BE2C (cell line): ENCODE measurements around the gene CSPG4.

Source experiments
- DNase-seq: peaks from one replicate; pipeline ENCODE4 v3.0.0-alpha.2; 2020
- H3K27me3 ChIP-seq: fragments of 250-450 bp; sonication (Bioruptor Pico); 2 replicates; pipeline ENCODE4 v1.5.1; 2020; ENCODE audit warnings: mild to moderate bottlenecking
- H3K36me3 ChIP-seq: fragments of 250-450 bp; sonication (Bioruptor Pico); 2 replicates; pipeline ENCODE4 v1.5.1; 2020; ENCODE audit warnings: mild to moderate bottlenecking
- H3K4me1 ChIP-seq: fragments of 250-450 bp; sonication (Bioruptor Pico); 2 replicates; pipeline ENCODE4 v1.5.1; 2020
- H3K4me3 ChIP-seq: 2 replicates; pipeline ENCODE4 v1.5.1; 2011; ENCODE audit warnings: low read depth, low read length
- H3K9me3 ChIP-seq: fragments of 250-450 bp; sonication (Bioruptor Pico); 2 replicates; pipeline ENCODE4 v1.5.1; 2020
- CTCF ChIP-seq: IDR thresholded peaks from 2 replicates; pipeline ENCODE4 v1.5.1; 2012; ENCODE audit warnings: mild to moderate bottlenecking, low read depth, low read length

The CSPG4 gene

DNA sequence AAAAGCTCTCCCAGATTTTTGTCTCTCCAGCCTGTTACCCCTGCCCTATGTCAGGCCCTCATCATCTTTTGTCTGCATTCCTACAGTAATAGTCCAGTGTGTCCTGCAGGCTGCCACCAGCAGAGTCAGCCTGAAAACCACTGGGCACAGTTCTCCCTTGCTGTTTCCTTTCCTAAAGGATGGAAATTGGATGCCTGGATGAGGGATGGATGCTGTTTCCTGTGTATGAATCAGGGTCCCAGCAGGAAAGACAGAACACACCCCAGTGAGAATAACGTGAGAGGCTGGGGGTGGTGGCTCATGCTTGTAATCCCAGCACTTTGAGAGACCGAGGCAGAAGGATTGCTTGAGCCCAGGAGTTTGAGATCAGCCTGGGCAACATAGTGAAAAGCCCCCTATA lies 68.3 kb downstream of the CSPG4 start:
- Histone ChIP-seq H3K27me3 (no peaks in the 10 kb centered on the region), H3K4me1 (no peaks in the 10 kb centered on the region; the same call in 1 of the 2 replicates), H3K4me3 (no peak overlapping the region), H3K9me3 (no peaks in the 10 kb centered on the region), H3K36me3 (no peaks in the 10 kb centered on the region)
- no peak for TF ChIP-seq CTCF
- no peak for DNase-seq

- no peaks in the 10 kb centered on the region; the same call in 1 of the 2 replicates for H3K36me3 ChIP-seq
- no peaks in the 10 kb centered on the region for H3K27me3 ChIP-seq
- TF ChIP-seq CTCF = no peak
- H3K4me1 ChIP-seq = no peaks in the 10 kb centered on the region; the same call in 1 of the 2 replicates
- no peak overlapping the region for H3K4me3 ChIP-seq
- H3K9me3 ChIP-seq = no peaks in the 10 kb centered on the region
- no peak for DNase-seq
These were observed 71.0 kb downstream of the CSPG4 start for GRCh38 chr15:75641603-75642002.

DNA sequence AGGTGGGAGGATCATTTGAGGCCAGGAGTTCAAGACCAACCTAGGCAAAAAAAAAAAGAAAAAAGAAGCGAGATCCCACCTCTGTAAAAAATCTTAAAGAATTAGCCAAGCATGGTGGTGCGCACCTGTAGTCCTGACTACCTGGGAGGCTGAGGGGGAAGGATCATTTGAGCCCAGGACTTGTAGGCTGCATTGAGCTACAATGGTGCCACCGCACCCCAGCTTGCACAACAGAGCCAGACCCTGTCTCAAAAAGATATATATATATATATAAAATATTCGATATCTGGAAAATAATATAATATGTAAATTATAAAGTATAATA lies 71.5 kb downstream of the CSPG4 start:
- Histone ChIP-seq H3K4me3 (peak overlapping the region; percentile 100; the same call in 1 of the 2 replicates), H3K27me3 (no peaks in the 10 kb centered on the region), H3K9me3 (no peaks in the 10 kb centered on the region), H3K36me3 (no peaks in the 10 kb centered on the region; the same call in 1 of the 2 replicates), H3K4me1 (no peaks in the 10 kb centered on the region; the same call in 1 of the 2 replicates)
- no peak for DNase-seq
- no peak for TF ChIP-seq CTCF

DNA sequence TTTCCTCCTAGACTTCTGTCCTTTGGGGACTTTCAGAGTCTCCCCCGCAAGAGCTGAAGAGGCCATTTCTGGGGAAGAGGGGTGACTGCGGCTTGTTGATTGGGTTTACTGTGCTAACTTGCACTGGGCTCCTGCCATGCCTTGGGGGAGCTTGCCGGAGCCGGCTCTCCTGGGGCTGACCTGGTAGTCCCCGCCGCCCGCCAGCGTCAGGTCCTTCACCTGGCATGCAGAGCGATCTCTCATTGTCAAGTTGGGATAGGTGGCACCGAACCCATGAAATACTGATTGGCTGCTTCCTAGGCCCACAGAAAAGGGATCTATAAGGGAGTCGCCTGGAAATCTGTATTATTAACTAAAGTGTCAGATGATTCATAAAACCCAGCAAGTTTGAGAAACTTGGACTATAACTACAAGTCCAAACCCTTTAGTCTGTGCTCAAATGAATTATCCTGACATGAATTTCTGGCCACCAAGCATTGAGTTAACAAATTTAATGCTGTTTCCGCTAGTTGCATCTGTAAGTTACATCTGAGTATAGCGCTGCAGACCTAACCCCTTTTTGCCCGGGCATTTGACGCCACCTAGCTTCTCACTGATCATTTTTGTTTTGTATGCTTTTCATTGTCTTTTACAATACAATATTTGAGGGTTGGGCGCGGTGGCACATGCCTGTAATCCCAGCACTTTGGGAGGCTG lies 72.0 kb downstream of the CSPG4 start:
- H3K27me3 ChIP-seq = no peaks in the 10 kb centered on the region
- peak; percentile 61 for DNase-seq
- no peaks in the 10 kb centered on the region; the same call in 1 of the 2 replicates for H3K36me3 ChIP-seq
- peak; percentile 57 for TF ChIP-seq CTCF
- H3K9me3 ChIP-seq = no peaks in the 10 kb centered on the region
- H3K4me3 ChIP-seq = peak overlapping the region; percentile 100
- H3K4me1 ChIP-seq = no peaks in the 10 kb centered on the region; the same call in 1 of the 2 replicates

GRCh38 chr15:75639709-75640482 lies 72.8 kb downstream of the CSPG4 start, which contains the start of gene IMP3:
IMP3 (minus strand) TSS chr15:75640224; CDS start chr15:75640168, 56 bp downstream.
- TF ChIP-seq CTCF = no peak
- H3K4me3 ChIP-seq = peak within 1 kb of the TSS; percentile 100
- H3K9me3 ChIP-seq = no peaks in the 10 kb centered on the region
- H3K27me3 ChIP-seq = no peaks in the 10 kb centered on the region
- no peaks in the 10 kb centered on the region; the same call in 1 of the 2 replicates for H3K36me3 ChIP-seq
- H3K4me1 ChIP-seq = no peaks in the 10 kb centered on the region; the same call in 1 of the 2 replicates
- peak; percentile 95 for DNase-seq

GRCh38 chr15:75639191-75639708 lies 73.4 kb downstream of the CSPG4 start:
- Histone ChIP-seq H3K27me3 (no peaks in the 10 kb centered on the region), H3K9me3 (no peaks in the 10 kb centered on the region), H3K4me3 (peak overlapping the region; percentile 100), H3K4me1 (no peaks in the 10 kb centered on the region; the same call in 1 of the 2 replicates), H3K36me3 (no peaks in the 10 kb centered on the region; the same call in 1 of the 2 replicates)
- no peak for DNase-seq
- TF ChIP-seq CTCF = no peak
